HUES6 (cell line): ENCODE measurements around the gene CHCHD6.

Experiments used
- H3K27ac ChIP-seq: 2 replicates; pipeline ENCODE4 v1.7.0; 2013; ENCODE audit warnings: low read depth, mild to moderate bottlenecking, low read length, inconsistent platforms
- H3K27me3 ChIP-seq: 2 replicates; pipeline ENCODE4 v1.6.1; 2013; ENCODE audit warnings: low read length; ENCODE audit not compliant: control insufficient read depth, insufficient read depth
- H3K36me3 ChIP-seq: 2 replicates; pipeline ENCODE4 v1.6.1; 2013; ENCODE audit warnings: low read length; ENCODE audit not compliant: control insufficient read depth, insufficient read depth
- H3K4me1 ChIP-seq: 2 replicates; pipeline ENCODE4 v1.6.1; 2013; ENCODE audit warnings: low read length; ENCODE audit not compliant: control insufficient read depth, insufficient read depth
- H3K4me3 ChIP-seq: 2 replicates; pipeline ENCODE4 v1.5.1; 2013; ENCODE audit warnings: low read depth, low read length
- H3K9ac ChIP-seq: one replicate; pipeline ENCODE4 v1.6.1; 2013; ENCODE audit warnings: mild to moderate bottlenecking, low read length
- H3K9me3 ChIP-seq: 2 replicates; pipeline ENCODE4 v1.6.1; 2013; ENCODE audit warnings: low read depth, low read length; ENCODE audit not compliant: control insufficient read depth, insufficient read depth

The CHCHD6 gene

DNA sequence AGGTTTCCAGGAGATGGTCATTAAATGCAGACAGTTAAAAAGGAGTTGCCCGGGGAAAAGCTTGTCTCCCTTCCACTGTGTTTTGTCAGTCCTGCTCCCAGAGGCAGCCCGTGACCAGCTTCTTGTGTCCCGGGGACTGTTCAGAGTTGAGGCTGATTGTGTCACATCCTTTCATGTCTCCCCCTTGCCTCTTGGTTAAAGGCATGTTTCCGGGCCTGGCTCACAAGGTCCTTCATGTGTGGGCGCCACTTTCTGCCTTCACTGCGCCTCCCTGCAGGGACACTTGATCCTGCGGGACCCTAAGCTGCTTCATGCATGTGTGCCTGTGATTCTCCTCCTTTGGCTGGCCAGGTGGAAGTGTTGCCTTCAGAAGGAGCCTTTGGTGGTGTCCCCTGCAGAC is 9.2 kb downstream of the CHCHD6 start:
- Histone ChIP-seq H3K4me1 (peaks cover 11% of the 10 kb centered on the region; the same call in 1 of the 2 replicates), H3K4me3 (no peak overlapping the region), H3K9ac (no peak overlapping the region), H3K36me3 (no peaks in the 10 kb centered on the region), H3K27ac (no peak overlapping the region), H3K9me3 (no peaks in the 10 kb centered on the region), H3K27me3 (no peaks in the 10 kb centered on the region)

DNA sequence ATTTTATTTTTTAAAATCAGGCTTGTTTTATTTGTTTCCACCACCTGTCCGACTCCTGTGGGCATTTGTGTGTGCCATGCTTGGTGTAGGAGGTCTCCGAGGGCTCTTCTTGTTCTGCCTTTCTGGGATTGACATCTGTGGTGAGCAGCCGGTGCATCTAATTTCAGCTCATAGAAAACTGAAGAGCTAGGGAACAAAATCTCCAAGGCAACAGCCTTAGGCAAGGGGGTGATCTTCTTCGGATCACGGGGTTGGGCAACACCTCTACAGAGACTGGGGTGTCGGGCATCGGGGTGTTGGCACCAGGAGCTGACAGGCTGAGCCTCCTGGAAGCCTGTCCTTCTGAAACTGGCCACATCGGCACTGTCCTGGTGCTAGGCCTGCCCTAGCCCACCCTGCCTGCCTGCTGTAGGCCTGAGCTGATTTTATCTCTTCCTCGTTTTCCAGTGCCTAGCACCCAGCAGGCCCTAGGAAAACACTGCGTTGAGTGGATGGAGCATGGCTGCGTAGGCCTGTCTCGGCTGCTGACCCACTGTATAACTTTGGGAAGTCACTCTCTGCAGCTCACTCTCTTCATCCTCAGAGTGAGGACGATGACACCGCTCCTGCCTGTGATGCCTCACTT is 10.3 kb downstream of the CHCHD6 start:
- H3K27ac ChIP-seq: no peak overlapping the region
- no peaks in the 10 kb centered on the region for H3K9me3 ChIP-seq
- no peaks in the 10 kb centered on the region for H3K27me3 ChIP-seq
- no peak overlapping the region for H3K4me3 ChIP-seq
- H3K9ac ChIP-seq: no peak overlapping the region
- H3K4me1 ChIP-seq: peaks cover 11% of the 10 kb centered on the region; the same call in 1 of the 2 replicates
- no peaks in the 10 kb centered on the region for H3K36me3 ChIP-seq

DNA sequence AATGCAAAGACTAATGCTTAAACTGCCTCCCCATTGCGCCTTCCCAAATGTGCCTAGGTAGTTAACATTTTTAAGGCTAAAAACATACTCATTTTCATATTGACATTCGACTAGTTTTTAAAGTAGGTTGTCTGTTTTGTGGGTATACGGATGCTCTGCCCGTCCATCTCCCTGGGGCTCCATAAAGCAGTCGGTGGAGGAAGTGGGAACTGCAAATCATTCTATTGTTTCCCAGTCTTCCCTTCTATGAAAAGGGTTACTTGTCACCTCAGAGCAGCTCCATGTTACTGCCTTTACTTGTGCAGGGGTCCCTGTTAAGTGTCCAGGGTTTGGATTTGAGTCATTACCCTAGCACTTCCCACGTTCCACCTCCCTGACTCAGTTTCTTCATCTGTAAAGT is 10.9 kb downstream of the CHCHD6 start:
- no peak overlapping the region for H3K9ac ChIP-seq
- H3K27me3 ChIP-seq: no peaks in the 10 kb centered on the region

DNA sequence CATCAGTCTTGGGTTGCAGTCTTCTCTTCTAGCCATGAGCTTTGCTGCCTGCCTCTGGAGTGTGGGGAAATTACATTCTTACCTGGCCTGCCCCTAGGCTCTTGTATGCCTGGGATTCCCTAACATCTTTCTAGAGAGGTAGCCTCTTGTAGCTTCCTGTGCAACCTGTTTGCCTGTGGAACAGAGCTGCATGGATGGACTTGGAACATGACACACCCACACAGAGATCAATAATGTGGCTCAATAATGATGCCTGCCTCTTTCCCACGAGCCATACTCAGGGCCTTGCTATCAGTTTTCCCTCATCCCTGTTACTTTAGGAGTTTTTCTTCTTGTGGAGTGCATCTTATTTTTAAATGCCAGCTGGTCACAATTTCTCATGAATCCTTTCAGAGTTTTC is 11.4 kb downstream of the CHCHD6 start:
- no peak overlapping the region for H3K9ac ChIP-seq
- H3K27me3 ChIP-seq: no peaks in the 10 kb centered on the region
- H3K36me3 ChIP-seq: no peaks in the 10 kb centered on the region
- H3K4me1 ChIP-seq: peaks cover 11% of the 10 kb centered on the region; the same call in 1 of the 2 replicates
- no peaks in the 10 kb centered on the region for H3K9me3 ChIP-seq
- no peak overlapping the region for H3K27ac ChIP-seq
- H3K4me3 ChIP-seq: no peak overlapping the region

More for the DNA sequence above, 10.9 kb downstream of the CHCHD6 start:
- H3K4me3 ChIP-seq: no peak overlapping the region
- no peak overlapping the region for H3K27ac ChIP-seq
- H3K9me3 ChIP-seq: no peaks in the 10 kb centered on the region
- peaks cover 11% of the 10 kb centered on the region; the same call in 1 of the 2 replicates for H3K4me1 ChIP-seq
- H3K36me3 ChIP-seq: no peaks in the 10 kb centered on the region

DNA sequence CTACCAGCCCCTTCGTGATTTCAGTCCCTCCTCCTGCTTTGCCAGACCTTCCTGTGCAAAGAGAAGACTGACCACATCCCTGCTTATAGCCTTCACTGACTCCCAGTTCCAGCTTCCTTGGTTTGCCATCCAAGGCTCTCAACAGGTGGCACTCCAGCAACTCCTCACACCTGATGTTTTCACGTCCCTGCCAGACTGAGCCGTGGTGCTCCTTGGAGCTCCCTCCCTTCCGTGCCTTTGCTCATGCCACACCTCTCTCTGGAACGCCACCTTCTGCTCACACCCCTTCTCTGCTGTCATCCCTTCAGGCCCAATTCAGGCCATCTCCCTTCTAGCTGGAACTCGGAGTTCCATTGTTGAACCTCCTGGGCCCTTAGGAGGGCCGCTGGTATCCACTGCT is 12.0 kb downstream of the CHCHD6 start:
- Histone ChIP-seq H3K36me3 (no peaks in the 10 kb centered on the region), H3K9ac (no peak overlapping the region), H3K4me1 (peaks cover 17% of the 10 kb centered on the region; the same call in 1 of the 2 replicates), H3K27me3 (no peaks in the 10 kb centered on the region), H3K9me3 (no peaks in the 10 kb centered on the region), H3K27ac (no peak overlapping the region), H3K4me3 (no peak overlapping the region)

DNA sequence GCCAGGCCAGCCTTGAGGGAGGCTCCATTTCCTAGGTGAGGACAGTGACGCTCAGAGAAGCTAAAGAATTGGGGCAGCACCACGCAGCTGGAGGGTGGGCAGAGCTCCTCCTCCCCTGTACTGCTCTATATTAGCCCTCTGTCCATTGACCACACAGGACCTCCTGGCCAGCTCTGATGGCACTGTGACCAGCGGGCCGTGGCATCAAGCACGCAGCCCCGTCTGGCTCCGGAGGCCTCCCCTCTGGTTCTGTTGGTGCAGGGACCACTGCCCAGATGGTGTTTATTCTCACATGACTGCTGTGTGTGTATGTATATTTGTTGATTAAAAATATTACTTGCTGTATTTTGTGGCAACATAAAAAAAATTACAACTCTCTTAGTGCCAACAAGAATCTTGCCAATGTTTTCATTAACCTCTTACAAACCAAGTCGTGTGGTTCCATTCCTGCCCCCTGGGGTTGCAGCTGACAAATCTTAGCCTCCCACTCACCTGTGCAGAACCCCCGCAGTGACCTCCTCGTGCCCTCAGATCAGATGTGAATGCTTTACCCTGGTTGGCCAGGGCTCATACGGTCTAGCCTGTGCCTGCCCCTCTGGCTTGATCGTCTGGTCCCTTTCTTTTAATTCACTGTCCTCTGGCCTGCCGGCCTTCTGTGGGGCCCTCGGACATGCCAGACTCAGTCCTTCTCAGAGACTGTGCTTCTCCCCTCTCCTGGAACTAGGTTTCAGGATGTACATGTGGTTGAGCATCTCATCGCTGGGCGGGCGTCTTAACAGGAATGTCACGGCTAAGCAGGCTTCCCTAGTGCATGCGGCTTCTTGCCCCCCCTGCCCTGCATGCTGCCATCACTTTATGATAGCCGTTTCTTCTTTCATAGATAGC is 14.8 kb downstream of the CHCHD6 start:
- H3K36me3 ChIP-seq: no peaks in the 10 kb centered on the region
- no peaks in the 10 kb centered on the region for H3K27me3 ChIP-seq
- H3K27ac ChIP-seq: no peak overlapping the region
- no peak overlapping the region for H3K9ac ChIP-seq
- H3K4me3 ChIP-seq: no peak overlapping the region
- H3K9me3 ChIP-seq: peaks cover 3% of the 10 kb centered on the region; the same call in 1 of the 2 replicates
- H3K4me1 ChIP-seq: peaks cover 19% of the 10 kb centered on the region; the same call in 1 of the 2 replicates

DNA sequence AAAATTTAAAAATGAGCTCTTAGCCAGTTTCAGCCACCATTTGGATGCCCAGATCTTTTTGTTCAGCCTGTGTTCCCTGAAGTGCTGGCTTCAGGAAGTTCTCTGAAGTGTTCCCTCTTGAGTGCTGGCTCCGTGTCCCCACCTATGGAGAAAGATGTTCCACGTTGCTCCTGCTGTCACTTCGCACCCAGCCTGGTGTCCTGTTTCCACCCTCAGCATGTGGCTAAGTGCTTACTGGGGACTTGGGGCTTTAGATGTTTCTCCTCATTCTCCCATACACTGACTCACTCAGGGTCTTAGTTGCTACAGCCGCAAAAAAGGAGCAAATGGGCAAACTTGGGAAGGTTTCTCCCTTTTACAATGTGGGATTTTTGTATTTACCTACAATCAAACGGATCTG is 16.6 kb downstream of the CHCHD6 start:
- H3K9ac ChIP-seq: no peak overlapping the region

DNA sequence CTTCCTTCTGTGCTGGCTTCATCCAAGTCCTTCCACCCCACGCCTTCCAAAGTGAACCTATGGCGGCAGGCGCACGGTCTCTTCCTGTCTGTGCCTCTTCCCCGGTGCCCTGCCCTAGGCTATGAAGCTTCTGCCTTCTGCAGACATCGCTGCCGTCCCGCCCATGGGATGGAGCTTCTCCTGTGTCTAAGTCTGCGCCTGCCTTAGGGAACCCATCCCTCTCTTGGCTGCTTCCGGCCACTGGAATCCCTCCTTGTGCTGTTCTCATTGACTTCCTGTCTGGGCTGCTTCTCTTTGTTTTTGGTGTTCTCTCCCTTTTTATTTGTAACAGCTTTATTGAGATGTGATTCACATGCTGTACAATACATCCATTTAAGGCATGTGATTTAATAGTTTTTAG is 17.2 kb downstream of the CHCHD6 start:
- Histone ChIP-seq H3K36me3 (no peaks in the 10 kb centered on the region; the same call in 1 of the 2 replicates), H3K4me1 (peaks cover 7% of the 10 kb centered on the region; the same call in 1 of the 2 replicates), H3K9ac (no peak overlapping the region), H3K27ac (no peak overlapping the region), H3K4me3 (no peak overlapping the region), H3K9me3 (peaks cover 12% of the 10 kb centered on the region; the same call in 1 of the 2 replicates), H3K27me3 (no peaks in the 10 kb centered on the region)

More for the DNA sequence above, 16.6 kb downstream of the CHCHD6 start:
- peaks cover 11% of the 10 kb centered on the region; the same call in 1 of the 2 replicates for H3K4me1 ChIP-seq
- H3K4me3 ChIP-seq: no peak overlapping the region
- H3K9me3 ChIP-seq: peaks cover 9% of the 10 kb centered on the region; the same call in 1 of the 2 replicates
- H3K27ac ChIP-seq: no peak overlapping the region
- H3K27me3 ChIP-seq: no peaks in the 10 kb centered on the region
- no peaks in the 10 kb centered on the region; the same call in 1 of the 2 replicates for H3K36me3 ChIP-seq

DNA sequence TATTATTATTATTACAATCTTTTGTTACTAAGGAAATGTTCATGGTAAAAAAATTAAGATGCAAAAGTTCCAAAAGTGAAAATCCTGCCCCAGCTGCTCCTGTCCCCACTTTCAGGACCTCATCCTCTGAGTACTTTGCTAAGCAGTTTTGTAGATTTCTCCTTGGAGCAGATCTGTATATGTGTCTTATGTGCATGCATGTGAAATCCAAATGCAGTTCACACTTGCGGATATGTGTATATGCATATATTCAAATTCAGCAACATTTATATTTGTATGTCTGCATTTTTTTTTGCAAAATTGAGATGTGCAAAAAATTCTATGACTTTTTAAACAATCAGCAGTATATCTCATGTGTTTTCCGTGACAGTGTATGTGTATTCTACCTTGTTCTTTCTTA is 19.2 kb downstream of the CHCHD6 start:
- Histone ChIP-seq H3K4me1 (peaks cover 7% of the 10 kb centered on the region; the same call in 1 of the 2 replicates), H3K27ac (no peak overlapping the region), H3K9ac (no peak overlapping the region), H3K9me3 (peaks cover 12% of the 10 kb centered on the region; the same call in 1 of the 2 replicates), H3K36me3 (peaks cover 6% of the 10 kb centered on the region; the same call in 1 of the 2 replicates), H3K4me3 (no peak overlapping the region), H3K27me3 (no peaks in the 10 kb centered on the region)

DNA sequence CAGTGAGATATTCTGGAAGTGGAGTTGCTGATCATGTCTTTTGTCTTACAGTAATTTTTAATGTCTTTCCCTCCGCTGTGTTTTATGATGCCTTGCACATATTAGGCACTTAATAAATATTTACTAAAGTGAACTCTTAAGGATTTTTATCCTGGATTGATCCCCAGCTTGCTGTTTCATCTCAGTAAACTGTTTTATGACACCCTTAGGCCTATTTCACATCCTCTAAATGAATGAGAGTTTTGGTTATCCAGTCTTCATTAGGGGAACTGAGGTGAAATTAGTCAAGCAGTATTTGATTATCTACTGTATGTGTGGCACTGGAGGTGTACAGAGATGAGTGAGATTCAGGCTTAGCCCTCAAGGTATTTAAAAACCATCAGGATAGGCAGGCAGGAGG is 19.8 kb downstream of the CHCHD6 start:
- peaks cover 7% of the 10 kb centered on the region; the same call in 1 of the 2 replicates for H3K4me1 ChIP-seq
- H3K9me3 ChIP-seq: peaks cover 12% of the 10 kb centered on the region; the same call in 1 of the 2 replicates
- H3K27ac ChIP-seq: no peak overlapping the region
- no peak overlapping the region for H3K4me3 ChIP-seq
- no peaks in the 10 kb centered on the region for H3K27me3 ChIP-seq
- H3K9ac ChIP-seq: no peak overlapping the region
- peaks cover 6% of the 10 kb centered on the region; the same call in 1 of the 2 replicates for H3K36me3 ChIP-seq

DNA sequence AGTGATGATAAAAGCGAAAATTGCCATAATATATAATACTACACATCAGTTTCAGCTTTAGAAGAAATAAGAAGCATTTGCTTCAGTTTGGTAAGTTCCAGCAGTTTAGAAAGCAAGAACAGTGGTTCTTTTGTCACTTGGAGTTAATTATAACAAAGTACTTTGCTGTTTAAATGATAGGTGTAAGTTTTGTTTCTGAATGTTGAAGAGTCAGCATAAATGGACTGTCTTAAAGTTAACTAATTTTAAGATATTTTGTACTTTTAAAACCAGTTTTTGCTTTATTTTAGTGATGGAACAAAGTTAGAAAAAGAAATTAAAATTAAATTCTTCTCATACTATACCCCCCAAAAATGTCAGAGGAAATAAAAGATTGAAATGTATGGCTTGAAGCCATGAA is 24.6 kb downstream of the CHCHD6 start:
- H3K27ac ChIP-seq: no peak overlapping the region
- no peak overlapping the region for H3K9ac ChIP-seq
- H3K36me3 ChIP-seq: peaks cover 12% of the 10 kb centered on the region; the same call in 1 of the 2 replicates
- peaks cover 9% of the 10 kb centered on the region; the same call in 1 of the 2 replicates for H3K9me3 ChIP-seq
- no peaks in the 10 kb centered on the region for H3K4me1 ChIP-seq
- no peak overlapping the region for H3K4me3 ChIP-seq
- H3K27me3 ChIP-seq: no peaks in the 10 kb centered on the region
